AG08396 (cell line): Measurements from ENCODE around the gene ACP7.
A peak's percentile ranks its signal among the peaks of the same experiment; 100 is the strongest.
"Not testable (repeated sequence)": the region's sequence is repeated elsewhere in the genome, so short reads cannot be mapped to it uniquely, and the experiment has no call there.

Experiments used
- DNase-seq: peaks from one replicate; pipeline ENCODE4 v3.0.0; 2012; ENCODE audit warnings: low spot score, mixed read lengths

Gene ACP7

DNA sequence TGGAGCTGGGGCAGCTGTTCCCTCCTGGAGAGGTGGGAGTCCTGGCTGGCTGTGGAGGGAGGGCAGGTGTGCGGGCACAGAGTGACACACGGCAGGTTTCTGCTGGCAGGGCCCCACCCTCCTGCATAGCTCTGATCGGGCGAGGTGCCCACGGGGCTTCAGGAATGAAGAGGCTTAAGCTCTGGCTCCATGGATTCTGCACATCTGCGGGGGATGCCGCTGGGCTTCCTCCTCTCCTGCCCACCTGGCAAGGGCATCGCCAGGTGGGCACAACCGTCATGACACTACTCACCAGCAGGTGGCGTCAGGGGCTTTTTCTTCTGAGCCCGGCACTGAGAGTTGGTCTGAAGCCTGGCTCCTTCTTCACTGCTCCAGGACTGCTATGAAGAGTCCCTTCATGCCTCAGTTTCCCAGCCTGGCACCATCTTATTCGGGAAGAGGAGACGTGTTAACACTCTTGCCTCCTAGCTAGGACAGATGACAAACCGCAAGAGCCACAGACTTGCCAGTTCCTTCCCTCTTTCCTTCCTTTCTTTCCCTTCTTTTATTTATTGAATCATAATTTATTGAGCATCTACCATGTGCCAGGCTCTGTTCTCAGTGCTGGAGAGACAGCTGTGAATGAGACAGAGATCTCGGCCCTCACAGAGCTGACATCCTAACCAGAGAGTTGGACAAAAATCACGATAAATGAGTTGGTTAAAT is 26.2 kb downstream of the ACP7 start:
- peak; percentile 68 for DNase-seq

DNA sequence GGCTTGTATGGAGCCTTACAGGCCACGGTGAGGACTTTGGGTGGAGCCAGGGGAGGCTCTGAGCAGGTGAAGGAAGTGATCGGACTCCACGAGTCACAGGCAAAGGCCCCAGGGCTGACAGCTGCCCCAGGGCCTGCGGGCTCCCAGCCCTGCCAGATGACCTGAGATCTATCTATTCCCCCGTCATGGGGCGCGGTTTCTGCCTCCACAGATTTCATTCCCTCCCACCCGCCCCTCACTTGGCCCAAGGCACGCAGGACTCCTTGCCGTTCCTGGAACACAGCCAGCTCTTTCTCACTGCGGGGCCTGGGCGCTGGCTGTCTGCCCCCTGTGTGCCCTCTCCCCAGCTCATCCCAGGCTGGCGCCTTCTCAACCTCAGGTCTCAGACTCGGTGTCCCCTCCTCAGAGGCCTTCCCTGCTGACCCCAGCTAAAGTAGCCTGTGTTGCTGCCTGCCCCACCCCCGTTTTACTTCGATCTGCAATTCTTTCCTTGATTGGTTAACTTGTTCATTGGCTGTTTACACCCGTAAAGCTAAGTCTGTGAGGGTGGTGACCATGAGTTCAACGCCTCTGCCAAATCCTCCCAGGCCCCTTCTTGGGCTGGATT is 27.5 kb downstream of the ACP7 start:
- no peak for DNase-seq

DNA sequence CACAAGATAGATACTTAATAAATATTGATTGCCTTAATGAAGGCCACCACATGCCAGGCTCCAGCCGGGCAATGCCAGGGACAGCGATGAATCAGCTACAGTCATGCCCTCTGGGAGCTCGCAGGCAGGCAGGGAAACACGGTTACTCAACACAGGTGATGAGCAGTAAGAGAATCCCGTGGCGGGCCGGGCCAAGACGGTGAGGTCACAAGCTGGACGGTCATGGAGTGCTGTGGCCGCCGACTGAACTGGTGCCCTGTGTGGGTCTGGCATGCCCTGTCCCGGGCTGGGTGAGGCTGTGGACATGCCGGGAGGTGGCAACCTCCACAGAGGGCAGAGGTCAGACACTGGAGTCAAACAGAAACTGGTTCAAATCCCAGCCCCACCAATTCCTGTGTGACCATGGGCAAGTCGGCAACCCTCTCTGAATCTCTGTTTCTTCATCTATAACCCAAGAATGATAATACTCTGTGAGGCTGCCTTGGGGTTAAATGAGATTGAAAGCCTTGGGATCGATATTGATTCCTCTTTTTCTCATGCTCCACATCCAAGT is 28.2 kb downstream of the ACP7 start:
- DNase-seq = no peak

DNA sequence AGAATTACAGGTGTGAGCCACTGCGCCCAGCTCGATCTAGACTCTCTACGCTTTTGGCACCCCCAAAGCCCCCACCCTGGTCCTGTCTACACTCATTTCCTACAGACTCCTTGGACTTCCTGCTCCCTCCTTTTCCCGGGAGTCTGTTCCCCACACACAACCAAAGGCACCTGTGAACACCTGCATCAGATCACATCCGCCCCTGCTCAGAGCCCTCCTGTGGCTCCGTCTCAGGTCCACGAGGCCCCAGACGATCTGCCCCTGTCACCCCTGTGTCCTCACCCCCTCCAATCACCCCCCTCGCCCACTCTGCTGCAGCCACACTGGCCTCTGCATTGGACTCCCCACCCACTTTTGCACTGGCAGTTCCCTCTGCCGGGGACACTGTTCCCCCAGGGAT is 29.0 kb downstream of the ACP7 start:
- no peak for DNase-seq

DNA sequence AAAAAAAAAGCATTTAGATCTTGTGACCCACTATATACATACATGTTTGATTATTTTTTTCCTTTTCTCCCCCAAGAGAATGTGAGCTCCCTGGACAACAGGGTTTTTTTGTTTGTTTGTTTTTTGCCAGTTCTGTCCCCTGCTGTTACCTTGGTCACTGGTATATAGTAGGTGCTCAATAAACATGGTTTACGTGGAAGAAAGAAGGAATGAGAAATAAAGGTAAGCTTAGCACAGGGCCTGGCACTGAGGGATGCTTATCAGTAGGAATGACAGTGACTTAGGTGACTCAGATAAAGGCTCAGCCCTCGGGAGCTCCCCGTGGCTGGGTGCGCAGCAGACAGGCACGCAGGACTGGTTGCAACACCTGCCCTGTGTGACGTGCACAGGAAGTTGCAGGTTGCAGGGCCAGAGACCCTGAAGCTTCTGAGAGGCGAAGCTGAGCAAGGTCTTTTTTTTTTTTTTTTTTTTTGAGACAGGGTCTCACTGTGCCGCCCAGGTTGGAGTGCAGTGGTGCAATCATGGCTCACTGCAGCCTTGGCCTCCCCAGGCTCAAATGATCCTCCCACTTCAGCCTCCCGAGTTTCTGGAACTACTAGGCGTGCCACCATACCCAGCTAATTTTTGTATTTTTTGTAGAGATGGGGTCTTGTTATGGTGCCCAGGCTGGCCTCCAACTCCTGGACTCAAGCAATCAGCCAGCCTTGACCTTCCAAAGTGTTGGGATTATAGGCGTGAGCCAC is 31.1 kb downstream of the ACP7 start:
- no peak for DNase-seq

DNA sequence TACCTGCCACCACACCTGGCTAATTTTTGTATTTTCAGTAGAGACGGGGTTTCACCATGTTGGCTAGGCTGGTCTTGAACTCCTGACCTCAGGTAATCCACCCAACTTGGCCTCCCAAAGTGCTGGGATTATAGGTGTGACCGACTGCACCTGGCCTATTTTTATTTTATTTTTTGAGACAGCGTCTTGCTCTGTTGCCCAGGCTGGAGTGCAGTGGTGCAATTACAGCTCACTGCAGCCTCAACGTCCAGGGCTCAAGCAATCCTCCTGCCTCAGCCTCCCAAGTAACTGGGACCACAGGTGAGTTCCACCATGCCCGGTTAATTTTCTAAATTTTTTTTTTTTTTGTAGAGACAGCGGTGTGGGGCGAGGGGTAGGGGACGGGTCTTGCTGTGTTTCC is 32.9 kb downstream of the ACP7 start:
- not testable (repeated sequence) for DNase-seq

DNA sequence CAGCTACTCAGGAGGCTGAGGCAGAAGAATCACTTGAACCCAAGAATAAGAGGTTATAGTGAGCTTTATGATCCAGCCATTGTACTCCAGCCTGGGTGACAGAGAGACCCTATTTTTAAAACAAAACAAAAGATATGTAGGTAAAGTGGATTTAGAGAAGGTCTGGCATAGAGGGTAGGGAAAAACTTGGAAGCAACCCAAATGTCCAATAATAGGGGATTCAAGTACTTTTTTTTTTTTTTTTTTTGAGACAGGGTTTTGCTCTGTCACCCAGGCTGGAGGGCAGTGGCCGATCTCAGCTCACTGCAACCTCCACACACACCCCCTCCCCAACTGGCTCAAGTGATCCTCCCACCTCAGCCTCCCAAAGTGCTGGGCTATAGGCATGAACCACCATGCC is 35.7 kb downstream of the ACP7 start:
- DNase-seq = no peak

DNA sequence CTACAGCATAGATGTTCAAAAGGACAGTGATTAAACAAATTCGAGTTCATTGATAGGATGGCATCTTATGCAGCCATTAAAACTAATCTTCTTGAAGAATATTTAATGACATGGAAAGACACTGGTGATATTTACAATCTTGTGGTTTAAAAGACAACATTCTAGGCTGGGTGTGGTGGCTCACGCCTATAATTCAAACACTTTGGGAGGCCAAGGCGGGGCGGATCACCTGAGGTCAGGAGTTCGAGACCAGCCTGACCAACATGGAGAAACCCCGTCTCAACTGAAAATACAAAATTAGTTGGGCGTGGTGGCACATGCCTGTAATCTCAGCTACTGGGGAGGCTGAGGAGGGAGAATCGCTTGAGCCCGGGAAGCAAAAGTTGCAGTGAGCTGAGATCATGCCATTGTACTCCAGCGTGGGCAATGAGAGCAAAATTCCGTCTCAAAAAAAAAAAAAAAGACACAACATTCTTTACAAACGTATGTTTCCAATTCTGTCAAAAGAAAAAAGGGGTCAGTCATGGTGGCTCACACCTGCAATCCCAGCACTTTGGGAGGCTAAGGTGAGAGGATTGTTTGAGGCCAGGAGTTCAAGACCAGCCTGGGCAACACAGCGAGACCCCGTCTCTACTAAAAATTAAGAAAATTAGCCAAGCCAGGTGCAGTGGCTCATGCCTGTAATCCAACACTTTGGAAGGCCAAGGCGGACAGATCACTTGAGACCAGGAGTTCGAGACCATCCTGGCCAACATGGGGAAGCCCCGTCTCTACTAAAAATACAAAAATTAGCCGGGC is 39.0 kb downstream of the ACP7 start:
- DNase-seq = no peak

DNA sequence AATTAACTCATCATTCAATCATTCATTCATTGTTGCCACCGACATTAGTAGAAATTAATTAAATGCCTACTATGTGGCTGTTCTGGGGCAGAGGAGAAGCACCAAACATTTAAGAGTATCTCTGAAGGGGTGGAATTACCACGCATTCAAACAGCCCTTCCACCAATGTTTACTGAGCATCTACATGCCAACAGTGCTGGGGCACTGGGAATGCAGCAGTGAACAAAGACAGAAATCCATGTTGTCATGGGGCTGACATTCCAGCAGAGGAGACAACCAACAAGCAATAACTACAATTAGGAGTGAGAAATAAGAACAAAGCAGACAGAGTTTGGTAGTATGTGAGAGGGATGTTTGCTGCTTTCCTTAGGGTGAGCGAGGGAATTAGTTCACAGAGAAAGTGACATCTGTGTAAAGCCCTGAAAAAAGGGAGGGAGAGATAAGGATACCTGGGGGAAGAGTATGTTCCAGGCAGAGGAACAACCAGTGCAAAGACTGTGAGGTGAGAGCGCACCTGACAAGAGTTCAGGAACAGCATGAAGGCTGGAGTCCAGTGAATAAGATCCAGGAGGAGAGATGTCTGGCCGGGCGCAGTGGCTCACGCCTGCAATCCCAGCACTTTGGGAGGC is 40.1 kb downstream of the ACP7 start:
- no peak for DNase-seq

DNA sequence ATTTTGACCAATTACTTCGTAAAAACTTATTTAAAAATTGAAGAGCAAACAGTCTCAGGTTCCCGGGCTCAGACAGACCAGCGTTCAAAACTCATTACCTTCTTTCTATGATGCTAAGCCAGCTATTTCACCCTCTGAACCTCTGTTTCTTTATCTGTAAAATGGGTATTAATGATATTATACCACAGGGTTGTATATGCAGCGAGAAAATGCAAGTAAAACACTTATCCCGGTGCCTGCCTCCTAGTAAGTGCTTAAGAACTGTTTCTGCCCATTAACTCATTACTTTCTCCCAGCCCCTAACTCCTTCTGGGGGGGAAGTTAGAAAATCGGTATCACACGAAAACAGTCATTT is 41.0 kb downstream of the ACP7 start:
- DNase-seq = no peak

DNA sequence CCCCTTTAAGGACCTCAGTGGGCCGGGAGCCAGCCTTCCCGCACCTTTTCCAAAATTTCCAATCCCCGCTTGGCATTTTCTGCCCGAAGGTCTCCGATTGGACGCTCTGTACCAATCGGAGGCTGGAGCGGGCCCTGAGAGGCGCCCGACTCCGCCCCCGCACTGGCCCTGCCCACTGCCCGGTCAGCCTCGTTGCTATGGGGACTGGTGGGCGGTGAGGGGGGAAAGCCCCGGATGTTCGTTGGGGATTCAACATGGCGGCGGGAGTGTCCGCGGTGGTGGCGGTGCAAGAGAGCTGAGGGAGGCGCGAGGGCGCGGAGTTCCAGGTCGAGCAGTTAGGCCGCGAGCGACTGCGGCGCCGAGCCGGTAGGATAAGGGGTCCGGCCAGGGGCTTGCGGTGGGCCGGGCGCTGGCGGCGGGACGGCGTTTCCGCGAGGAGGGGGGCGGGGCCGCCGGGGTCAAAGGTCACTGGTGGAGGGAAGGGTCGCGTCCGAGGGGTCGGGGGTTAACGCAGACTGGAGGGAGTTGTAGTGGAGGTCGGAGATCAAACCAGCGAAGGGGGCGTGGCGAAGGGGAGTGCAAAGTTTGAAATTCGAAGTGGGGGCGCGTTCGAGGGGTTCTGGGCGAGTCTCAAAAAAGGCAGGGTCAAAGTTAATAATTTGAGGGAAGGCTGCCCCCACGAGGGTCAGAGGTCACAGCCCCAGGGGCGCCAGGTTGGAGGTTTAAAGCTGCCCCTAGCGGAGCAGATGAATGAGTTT is 41.6 kb downstream of the ACP7 start, which contains the start of gene PAK4:
Gene PAK4, plus strand, starts transcription at position 233 of the 758 bp plus-strand sequence. CDS start 43,768 bp downstream, outside the sequence.
- peak; percentile 100 for DNase-seq

DNA sequence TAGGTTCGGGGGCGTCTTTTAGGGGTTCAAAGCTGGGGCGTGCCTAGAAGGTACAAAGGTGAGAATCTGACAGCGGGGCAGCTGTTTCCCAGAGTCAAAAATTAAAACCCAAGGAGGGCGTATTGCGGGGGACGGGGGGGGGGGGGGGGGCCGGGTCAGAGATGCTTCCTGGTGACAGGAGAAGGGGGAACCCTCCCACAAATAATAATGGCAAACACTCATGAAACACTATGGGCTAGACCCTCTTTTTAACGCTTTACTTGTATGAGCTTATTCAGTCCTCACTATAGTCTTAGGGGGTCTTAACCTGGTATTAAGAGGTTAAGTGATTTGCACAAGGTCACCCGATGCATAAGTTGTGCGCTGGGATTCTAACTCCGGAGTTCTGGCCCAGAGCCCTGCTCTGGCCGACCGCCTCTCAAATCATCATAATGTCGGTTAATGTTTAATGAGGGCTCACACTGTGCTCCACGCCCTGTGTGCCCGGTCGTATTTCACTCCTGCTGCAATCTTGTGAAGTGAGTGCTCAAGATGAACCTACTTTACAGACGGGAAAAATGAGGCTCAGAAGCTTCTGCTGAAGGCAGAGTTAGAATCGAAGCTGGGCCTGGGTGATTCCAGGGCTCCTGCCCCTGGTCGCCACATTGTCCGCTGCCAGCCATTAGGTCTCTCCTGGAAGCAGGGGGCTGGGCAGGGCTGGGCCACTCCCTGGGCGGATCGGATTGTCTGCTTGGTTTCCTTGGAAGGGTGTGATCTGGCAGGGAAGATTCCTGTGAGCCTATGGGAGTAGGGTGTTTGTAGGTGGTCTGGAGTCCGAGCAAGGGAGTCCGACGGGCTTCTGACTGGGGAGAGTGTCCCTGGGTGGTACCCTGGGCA is 42.4 kb downstream of the ACP7 start:
- peak; percentile 63 for DNase-seq

DNA sequence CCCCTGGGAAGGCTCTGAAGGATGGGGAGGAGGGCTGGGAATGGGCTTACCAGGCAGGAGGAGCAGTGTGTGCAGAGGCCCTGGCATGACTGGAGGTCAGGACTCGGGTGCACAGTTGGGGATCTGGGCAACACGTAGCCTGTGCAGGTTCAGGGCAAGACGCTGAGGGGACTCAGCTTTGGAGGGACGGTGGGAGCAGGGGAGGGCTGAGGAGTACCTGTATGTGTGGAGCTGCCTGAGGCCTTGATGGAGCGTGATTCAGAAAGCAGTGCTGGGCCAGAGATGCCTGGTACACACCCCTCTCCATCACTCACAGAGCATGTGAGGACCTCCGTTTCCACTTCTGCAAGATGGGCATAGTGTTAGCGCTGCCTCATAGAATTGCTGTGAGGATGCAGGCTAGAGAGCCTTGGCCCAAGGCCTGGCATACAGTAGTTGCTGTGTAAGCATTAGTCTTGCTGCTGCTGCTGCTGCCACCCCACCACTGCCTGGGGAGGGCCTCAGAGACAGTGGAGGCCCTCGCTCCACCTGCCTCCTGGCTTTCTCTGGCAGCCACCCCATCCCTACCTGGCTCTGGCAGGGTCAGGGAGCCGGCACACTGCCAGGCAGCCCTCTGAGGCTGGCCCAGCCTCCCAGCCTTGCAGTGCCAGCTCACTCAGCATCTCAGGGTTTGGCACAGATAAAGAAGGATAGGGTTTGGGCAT is 43.8 kb downstream of the ACP7 start:
- DNase-seq = no peak

DNA sequence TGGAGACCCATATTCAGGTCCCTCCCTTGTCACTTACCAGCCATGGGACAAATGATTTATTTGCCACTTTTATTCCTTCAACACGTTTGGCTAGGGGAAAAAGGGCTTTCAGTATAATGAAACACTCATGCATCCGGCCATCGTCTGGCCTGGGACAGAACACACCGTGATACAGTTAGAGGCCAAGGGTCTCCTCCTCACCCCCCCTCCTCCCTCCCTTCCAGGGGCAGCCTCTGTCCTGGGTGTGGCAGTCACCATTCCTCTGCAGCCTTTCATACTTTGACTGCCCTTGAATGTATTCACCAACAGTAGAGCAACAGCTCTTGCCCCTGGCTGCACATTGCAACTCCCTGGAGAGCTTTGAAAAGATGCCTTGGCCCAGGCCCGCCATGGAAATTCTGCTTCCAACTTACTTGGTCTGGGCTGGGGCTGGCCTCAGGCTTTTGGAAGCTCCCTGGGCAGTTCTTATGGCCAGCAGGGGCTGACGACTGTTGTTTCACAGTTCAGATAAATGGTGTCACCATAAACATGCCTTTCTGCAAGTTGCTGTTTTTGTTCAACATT is 44.4 kb downstream of the ACP7 start:
- no peak for DNase-seq

DNA sequence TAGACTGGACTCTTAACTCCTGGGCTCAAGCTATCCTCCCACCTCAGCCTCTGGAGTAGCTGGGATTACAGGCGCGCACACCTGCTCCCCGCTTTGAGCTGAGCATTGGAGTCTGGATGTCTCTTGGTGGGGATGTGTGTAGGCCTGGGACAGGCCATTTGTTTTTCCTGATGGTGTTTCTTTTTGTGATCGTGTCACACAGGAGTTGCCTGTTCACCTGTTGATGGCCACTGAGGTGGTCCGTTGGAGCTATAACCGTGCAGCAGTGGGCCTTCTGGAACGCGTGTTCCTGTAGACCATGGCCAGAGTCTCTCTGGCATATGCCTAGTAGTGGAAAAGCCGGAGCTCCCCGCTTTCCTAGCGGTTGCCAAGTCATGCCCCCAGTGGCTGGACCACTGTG is 44.9 kb downstream of the ACP7 start:
- no peak for DNase-seq

DNA sequence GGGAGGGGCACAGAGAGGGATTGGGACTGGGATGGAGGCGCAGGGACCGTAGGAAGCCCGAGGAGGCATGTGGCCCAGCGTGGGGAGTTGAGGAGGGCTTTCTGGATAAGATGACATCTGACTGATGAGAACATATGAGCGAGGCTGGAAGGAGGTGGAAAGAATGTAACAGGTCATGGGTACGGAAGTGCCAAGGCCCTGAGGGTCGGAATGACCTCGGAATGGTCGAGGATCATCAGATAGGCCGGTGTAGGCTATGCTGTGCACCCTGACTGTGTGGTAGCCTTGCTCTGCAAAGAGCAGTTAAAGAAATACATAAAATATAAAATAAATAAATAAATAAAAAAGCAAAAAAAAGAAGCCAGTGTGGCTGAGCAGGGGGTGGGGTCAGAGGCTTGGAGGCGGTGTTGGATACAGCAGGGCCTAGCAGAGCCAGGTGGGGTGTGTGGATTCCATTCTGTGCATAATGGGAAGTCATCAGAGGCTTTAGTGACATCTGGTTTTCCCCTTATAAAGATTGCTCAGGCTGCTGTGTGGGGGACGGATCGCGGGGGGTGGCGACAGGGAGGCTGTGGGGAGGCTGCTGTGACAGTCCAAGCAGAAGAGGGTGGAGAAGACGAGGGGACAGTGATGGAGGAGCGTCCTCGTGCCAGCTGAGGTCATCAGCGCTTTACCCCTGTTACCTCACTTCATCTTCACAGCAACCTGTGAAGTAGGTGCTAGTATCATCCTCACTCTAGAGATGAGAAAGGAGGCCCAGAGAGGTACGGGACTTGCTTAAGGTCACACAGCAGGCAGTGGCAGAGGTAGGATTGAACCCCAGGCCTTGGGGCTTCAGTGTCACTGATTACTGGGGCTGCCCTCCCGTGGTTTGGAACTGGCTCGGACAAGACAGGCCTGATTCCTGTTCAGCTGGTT is 46.4 kb downstream of the ACP7 start:
- DNase-seq = no peak

DNA sequence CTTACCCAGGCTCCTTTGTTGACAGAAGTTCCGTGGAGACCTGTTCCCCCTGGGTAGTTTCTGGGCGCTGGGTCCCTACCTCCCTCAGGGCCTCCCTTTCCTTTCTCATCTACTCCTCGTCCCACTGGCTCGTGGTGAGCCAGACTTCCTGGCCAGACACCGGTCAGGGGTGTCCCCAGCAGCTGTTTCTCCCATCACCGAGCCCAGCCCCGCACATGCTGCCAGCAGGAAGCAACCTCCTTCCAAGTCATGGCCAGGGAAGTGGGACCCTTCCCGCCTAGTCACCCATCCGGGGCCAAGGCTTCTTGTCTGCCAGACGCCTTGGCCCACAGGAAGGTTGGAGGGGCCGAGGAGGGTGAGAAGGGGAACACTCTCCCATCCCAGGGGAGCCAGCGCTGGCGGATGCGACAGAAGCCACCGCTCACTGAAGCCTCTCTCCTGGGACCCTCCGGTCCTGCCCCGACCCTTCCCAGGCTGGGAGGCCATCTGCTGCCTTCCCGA is 47.1 kb downstream of the ACP7 start:
- no peak for DNase-seq
